Common myeloid progenitor, CD34-positive (primary cell): Measurements from ENCODE around the gene VPS13D.
A peak's percentile ranks its signal among the peaks of the same experiment; 100 is the strongest.

Source experiments
- CTCF ChIA-PET: fragments of 350-600 bp; sonication (Branson Sonifier 250); formaldehyde crosslinking; loops from one replicate; lab custom pipeline; 2021; ENCODE audit warnings: antibody characterized with exemption; lab: Charles Lee
- POLR2A ChIA-PET: fragments of 350-600 bp; sonication (Branson Sonifier 250); formaldehyde crosslinking; loops from one replicate; lab custom pipeline; 2021; ENCODE audit warnings: antibody characterized with exemption; lab: Charles Lee
- DNase-seq, 3 donors: peaks; one replicate each; pipeline versions ENCODE4 v3.0.0 to v3.0.0-alpha.2; 2013
- H3K27ac ChIP-seq, 2 experiments: 1 replicate in 1 of 2; 2 replicates in 1 of 2; pipeline ENCODE4 v1.7.0; 2013; ENCODE audit warnings: inconsistent platforms in 2 of 2, low read length in 2 of 2, mild to moderate bottlenecking in 2 of 2, low read depth in 1 of 2, moderate library complexity in 1 of 2; ENCODE audit not compliant: severe bottlenecking in 2 of 2, insufficient read depth in 1 of 2, poor library complexity in 1 of 2
- H3K27me3 ChIP-seq, 5 experiments: replicated peaks in 2 of 5; 1 replicate in 3 of 5; 2 replicates in 2 of 5; pipeline versions ENCODE4 v1.6.1 to v1.7.0; 2013; ENCODE audit warnings: low read length in 4 of 5, mild to moderate bottlenecking in 2 of 5, moderate library complexity in 2 of 5, inconsistent platforms in 1 of 5; ENCODE audit not compliant: insufficient read depth in 5 of 5, control insufficient read depth in 4 of 5
- H3K36me3 ChIP-seq, 4 experiments: 1 replicate in 2 of 4; 2 replicates in 2 of 4; pipeline versions ENCODE4 v1.6.1 to v1.7.0; 2013; ENCODE audit warnings: low read length in 3 of 4, control low read depth in 1 of 4, mild to moderate bottlenecking in 1 of 4; ENCODE audit not compliant: control insufficient read depth in 4 of 4, insufficient read depth in 4 of 4
- H3K4me1 ChIP-seq, 4 experiments: 1 replicate in 3 of 4; 2 replicates in 1 of 4; pipeline versions ENCODE4 v1.6.1 to v1.7.1; 2013; ENCODE audit warnings: low read length in 3 of 4, mild to moderate bottlenecking in 3 of 4, control low read depth in 1 of 4, inconsistent platforms in 1 of 4, moderate library complexity in 1 of 4; ENCODE audit not compliant: control insufficient read depth in 4 of 4, insufficient read depth in 4 of 4; ENCODE audit errors: control extremely low read depth in 1 of 4
- H3K4me3 ChIP-seq, 7 experiments: 1 replicate in 4 of 7; 2 replicates in 3 of 7; pipeline versions ENCODE4 v1.5.1 to v1.7.0; 2013; ENCODE audit warnings: mild to moderate bottlenecking in 7 of 7, low read length in 6 of 7, moderate library complexity in 6 of 7, inconsistent platforms in 2 of 7, low read depth in 2 of 7, control low read depth in 1 of 7; ENCODE audit not compliant: insufficient read depth in 4 of 7, control insufficient read depth in 1 of 7; ENCODE audit errors: extremely low read depth in 1 of 7
- H3K9me3 ChIP-seq, 5 experiments: 1 replicate in 4 of 5; 2 replicates in 1 of 5; pipeline versions ENCODE4 v1.6.1 to v1.7.1; 2013; ENCODE audit warnings: low read length in 4 of 5, mild to moderate bottlenecking in 2 of 5, inconsistent platforms in 1 of 5, low read depth in 1 of 5, moderate library complexity in 1 of 5; ENCODE audit not compliant: control insufficient read depth in 4 of 5, insufficient read depth in 2 of 5; ENCODE audit errors: control extremely low read depth in 1 of 5
- WGBS: methylation state at CpG from one replicate; pipeline ENCODE4 v1.1.5; 2013; ENCODE audit not compliant: insufficient coverage; 5-methylcytosine and 5-hydroxymethylcytosine counted together

The VPS13D gene

GRCh38 chr1:12475101-12475500, 245.3 kb downstream of the VPS13D start:
- H3K27ac ChIP-seq = peak overlapping the region in 1 of 2 experiments; percentile 47
- peaks cover 29 to 74% (median 61%) of the 10 kb centered on the region in 4 experiments for H3K4me1 ChIP-seq
- peak overlapping the region in 1 of 7 experiments; percentile 8 for H3K4me3 ChIP-seq
- WGBS = 70% methylated on average over 1 of the region's 1 CpG
- no peak for DNase-seq
- no peaks in the 10 kb centered on the region for H3K27me3 ChIP-seq
- peaks cover 0 to 15% (median 0%) of the 10 kb centered on the region in 4 experiments for H3K36me3 ChIP-seq
- ChIA-PET CTCF (interaction anchor here (0.5 to 1.7 kb wide), 2 partner anchors 8 to 10 kb away, joined by 3 to 5 read pairs; no protein-coding TSS in a partner anchor), POLR2A (no interaction called here)
- H3K9me3 ChIP-seq = peaks cover 0 to 5% (median 0%) of the 10 kb centered on the region in 5 experiments

GRCh38 chr1:12475530-12475934, 245.7 kb downstream of the VPS13D start:
- ChIA-PET POLR2A (no interaction called here), CTCF (interaction anchor here (1.4 to 1.7 kb wide), 2 partner anchors 9 to 37 kb away, joined by 3 to 5 read pairs; no protein-coding TSS in a partner anchor)
- Histone ChIP-seq H3K27me3 (no peaks in the 10 kb centered on the region), H3K27ac (peak overlapping the region in 1 of 2 experiments; percentile 47), H3K4me1 (peaks cover 29 to 77% (median 64%) of the 10 kb centered on the region in 4 experiments), H3K36me3 (peaks cover 0 to 15% (median 0%) of the 10 kb centered on the region in 4 experiments), H3K9me3 (peaks cover 0 to 5% (median 0%) of the 10 kb centered on the region in 5 experiments), H3K4me3 (peak overlapping the region in 1 of 7 experiments; percentile 8)
- peak in 2 of 3 donors; percentile 63 to 77 for DNase-seq
- 100% methylated on average over 1 of the region's 3 CpGs for WGBS

DNA sequence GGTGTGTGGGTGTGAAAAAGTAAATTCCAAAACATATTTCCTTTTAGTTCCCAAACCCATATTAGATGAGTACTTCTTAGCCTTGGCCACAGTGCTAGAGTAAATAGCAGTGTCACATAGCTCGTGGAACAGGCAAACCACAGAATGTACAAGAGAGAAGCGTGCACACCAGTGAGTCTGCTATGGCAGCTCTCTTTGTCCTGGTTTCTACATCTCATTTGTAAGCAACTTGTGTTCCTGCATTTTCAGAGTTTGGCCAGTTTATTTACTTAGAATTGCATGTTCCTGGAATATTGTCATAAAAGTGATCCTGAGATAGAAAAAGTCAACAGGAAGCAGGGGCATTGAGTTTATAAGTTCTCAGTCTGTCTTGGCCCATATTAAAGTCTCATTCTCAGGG, 246.1 kb downstream of the VPS13D start:
- peak in 2 of 3 donors; percentile 59 to 67 for DNase-seq
- Histone ChIP-seq H3K27ac (peak overlapping the region in 1 of 2 experiments; percentile 47), H3K36me3 (peaks cover 0 to 15% (median 0%) of the 10 kb centered on the region in 4 experiments), H3K4me3 (no peak overlapping the region), H3K9me3 (peaks cover 0 to 5% (median 0%) of the 10 kb centered on the region in 5 experiments), H3K4me1 (peaks cover 32 to 81% (median 68%) of the 10 kb centered on the region in 4 experiments), H3K27me3 (no peaks in the 10 kb centered on the region)
- ChIA-PET POLR2A (no interaction called here), CTCF (interaction anchor here (1.4 to 1.7 kb wide), 2 partner anchors 9 to 37 kb away, joined by 3 to 5 read pairs; no protein-coding TSS in a partner anchor)
- WGBS = 41% methylated on average over 2 of the region's 2 CpGs

GRCh38 chr1:12477314-12477713, 247.5 kb downstream of the VPS13D start:
- Histone ChIP-seq H3K4me3 (no peak overlapping the region), H3K27ac (peak overlapping the region in 1 of 2 experiments; percentile 70), H3K27me3 (no peaks in the 10 kb centered on the region), H3K36me3 (peaks cover 0 to 15% (median 1%) of the 10 kb centered on the region in 4 experiments), H3K9me3 (peaks cover 0 to 5% (median 0%) of the 10 kb centered on the region in 5 experiments), H3K4me1 (peaks cover 30 to 87% (median 71%) of the 10 kb centered on the region in 4 experiments)
- ChIA-PET POLR2A (interaction anchor here (1.0 to 1.3 kb wide), 2 partner anchors 34 to 69 kb away, joined by 3 read pairs; no protein-coding TSS in a partner anchor), CTCF (interaction anchor here (1.3 to 1.6 kb wide), 2 partner anchors 19 to 52 kb away, joined by 3 read pairs; no protein-coding TSS in a partner anchor)
- WGBS = 97% methylated on average over 4 of the region's 5 CpGs
- DNase-seq = no peak

- peak; percentile 43 to 78 (median 72) for DNase-seq
- H3K9me3 ChIP-seq = peaks cover 0 to 5% (median 0%) of the 10 kb centered on the region in 5 experiments
- ChIA-PET CTCF (interaction anchor here (0.7 to 1.6 kb wide), 4 partner anchors 16 to 52 kb away, joined by 3 read pairs; no protein-coding TSS in a partner anchor), POLR2A (interaction anchor here (0.6 to 1.3 kb wide), 5 partner anchors 14 to 1618 kb away, joined by 3 read pairs; no protein-coding TSS in a partner anchor)
- peaks cover 27 to 79% (median 64%) of the 10 kb centered on the region in 4 experiments for H3K4me1 ChIP-seq
- no peaks in the 10 kb centered on the region for H3K27me3 ChIP-seq
- H3K4me3 ChIP-seq = peak overlapping the region in 3 of 7 experiments; percentile 12 to 24 (median 15)
- peaks cover 0 to 15% (median 1%) of the 10 kb centered on the region in 4 experiments for H3K36me3 ChIP-seq
- H3K27ac ChIP-seq = peak overlapping the region; percentile 27 to 70
- WGBS = 63% methylated on average over 16 of the region's 19 CpGs
These were observed 248.2 kb downstream of the VPS13D start for GRCh38 chr1:12477936-12478611.

DNA sequence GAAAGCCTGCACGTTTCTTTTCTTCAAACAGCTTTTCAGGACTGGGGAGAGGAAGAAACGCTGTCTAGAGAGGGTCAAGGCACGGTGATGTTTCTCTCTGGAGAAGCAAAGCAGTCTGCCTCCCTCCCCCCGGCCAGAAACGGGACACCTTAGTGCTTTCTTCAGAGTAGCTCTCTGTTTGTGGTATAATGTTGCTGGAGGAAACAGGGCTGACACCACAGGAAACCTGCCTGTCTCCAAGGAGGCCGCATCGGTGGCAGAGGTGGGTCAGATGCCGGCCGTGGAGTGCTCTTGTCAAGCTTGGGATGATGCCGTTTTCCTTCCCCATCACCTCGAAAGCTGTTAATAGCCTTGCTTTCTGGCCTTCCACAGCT, 248.8 kb downstream of the VPS13D start:
- Histone ChIP-seq H3K4me1 (peaks cover 27 to 74% (median 59%) of the 10 kb centered on the region in 4 experiments), H3K4me3 (peak overlapping the region in 3 of 7 experiments; percentile 1 to 15 (median 12)), H3K27me3 (no peaks in the 10 kb centered on the region), H3K27ac (peak overlapping the region; percentile 27 to 70), H3K9me3 (peaks cover 0 to 4% (median 0%) of the 10 kb centered on the region in 5 experiments), H3K36me3 (peaks cover 0 to 15% (median 1%) of the 10 kb centered on the region in 4 experiments)
- WGBS = 2% methylated on average over 7 of the region's 11 CpGs
- ChIA-PET POLR2A (interaction anchor here (0.6 to 1.3 kb wide), 3 partner anchors 51 to 1619 kb away, joined by 3 read pairs; no protein-coding TSS in a partner anchor), CTCF (interaction anchor here (0.7 to 1.6 kb wide), 5 partner anchors 13 to 53 kb away, joined by 3 read pairs; no protein-coding TSS in a partner anchor)
- DNase-seq = peak; percentile 54 to 93 (median 90)
